GM18861 (cell line): ENCODE data around the gene VMAC.
A peak's percentile ranks its signal among the peaks of the same experiment; 100 is the strongest.

ENCODE experiments used
- ATAC-seq: cut with Tn5 transposase; IDR thresholded peaks from one replicate; pipeline ENCODE4 v1.9.1; 2021; ENCODE audit not compliant: unreplicated experiment

Gene VMAC

DNA sequence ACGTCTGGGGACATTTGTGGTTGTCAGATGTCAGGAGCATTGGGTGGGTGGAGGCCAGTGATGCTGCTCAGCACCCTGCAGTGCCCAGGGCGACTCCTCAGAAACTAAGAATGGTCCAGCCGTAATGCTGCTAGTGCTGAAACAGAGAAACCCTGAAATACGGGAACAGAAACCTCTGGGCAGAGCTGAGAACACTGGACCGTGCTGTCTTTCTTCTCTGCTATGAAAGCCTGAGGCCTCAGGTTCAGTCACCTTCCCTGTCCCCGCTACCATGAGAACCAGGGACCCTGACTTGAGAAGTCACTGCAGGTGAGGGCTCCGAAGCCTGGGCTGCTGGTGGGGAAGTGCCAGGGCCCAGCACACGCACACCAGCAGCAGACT is 22.8 kb downstream of the VMAC start:
- ATAC-seq, result peak; percentile 72

DNA sequence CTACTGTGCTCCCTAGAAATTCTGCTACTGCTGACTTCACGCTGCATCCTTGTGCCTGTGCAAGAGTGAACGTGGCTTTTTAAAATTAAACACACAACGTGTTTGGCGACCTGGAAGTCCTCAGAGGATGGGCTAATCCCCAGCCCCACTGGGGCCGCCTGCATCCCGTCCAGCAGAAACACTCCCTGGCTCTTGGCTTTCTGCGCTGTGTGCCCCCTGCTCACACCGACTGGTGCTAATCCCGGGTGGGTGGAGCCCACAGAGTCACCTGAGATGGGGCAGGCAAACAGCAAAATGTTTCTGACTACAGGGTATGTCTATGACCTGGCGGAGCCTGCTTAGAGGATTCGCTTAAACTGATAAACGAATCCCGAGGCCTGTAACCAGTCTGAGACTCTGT is 24.5 kb downstream of the VMAC start:
- ATAC-seq, result no peak

DNA sequence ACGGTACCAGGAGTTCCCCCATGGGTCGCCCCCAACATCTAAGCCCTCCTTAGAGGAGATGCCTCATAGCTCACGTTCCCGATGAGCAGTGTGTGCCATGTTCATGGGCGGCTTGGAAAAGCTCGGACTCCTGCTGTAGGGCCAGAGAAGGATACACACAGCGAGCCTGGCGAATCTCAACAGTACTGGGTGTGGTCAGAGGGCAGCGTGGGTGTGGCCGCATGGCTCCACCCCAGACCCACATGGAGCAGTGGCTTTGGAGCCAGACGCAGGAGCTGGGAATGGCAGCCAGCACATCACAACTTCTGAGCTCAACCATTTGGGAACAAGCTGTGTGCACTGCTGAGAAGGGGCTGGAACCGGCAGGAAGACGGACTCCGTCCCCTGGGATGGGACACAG is 25.0 kb downstream of the VMAC start:
- ATAC-seq, result no peak

DNA sequence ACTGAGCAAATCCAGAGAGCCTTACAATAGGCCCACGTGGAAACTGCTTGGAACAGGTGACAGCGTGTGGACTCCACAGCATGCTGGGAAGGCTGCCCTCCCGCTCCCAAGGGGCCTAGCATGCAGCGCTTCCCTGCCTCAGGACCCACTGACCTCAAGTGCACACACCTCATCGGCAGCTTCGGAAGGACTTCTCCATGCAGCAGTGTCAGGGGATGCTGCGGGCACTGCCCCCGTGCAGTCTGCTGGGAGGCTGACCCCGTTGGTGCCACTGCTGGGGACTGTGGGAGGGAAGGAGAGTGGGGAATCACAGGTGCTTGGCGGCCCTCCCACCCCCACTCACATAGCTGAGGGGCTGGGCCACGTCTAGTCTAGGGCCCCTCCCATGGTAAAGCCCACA is 26.6 kb downstream of the VMAC start:
- no peak for ATAC-seq

DNA sequence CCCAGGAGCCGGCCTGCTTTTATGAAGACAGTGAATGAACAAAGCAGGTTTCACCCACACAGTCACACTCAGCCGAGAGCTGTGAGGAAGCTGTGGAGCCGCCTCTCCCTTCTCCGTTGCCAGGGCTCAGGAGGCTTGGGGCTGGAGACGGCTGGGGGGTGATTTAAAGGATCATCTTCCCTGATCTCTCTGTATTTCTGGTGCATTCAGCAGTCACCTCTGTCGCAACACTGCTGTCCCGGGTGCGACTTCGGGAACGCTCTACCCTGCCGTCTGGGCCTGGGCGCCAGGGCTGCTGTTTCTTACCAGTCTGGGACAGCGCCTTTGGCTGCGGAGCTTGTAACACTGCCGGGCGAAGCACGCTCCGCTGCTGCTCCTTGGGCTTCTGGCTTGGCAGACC is 27.5 kb downstream of the VMAC start:
- ATAC-seq, result no peak

GRCh38 chr19:5932609-5933262 is 28.1 kb downstream of the VMAC start:
- ATAC-seq, result no peak

DNA sequence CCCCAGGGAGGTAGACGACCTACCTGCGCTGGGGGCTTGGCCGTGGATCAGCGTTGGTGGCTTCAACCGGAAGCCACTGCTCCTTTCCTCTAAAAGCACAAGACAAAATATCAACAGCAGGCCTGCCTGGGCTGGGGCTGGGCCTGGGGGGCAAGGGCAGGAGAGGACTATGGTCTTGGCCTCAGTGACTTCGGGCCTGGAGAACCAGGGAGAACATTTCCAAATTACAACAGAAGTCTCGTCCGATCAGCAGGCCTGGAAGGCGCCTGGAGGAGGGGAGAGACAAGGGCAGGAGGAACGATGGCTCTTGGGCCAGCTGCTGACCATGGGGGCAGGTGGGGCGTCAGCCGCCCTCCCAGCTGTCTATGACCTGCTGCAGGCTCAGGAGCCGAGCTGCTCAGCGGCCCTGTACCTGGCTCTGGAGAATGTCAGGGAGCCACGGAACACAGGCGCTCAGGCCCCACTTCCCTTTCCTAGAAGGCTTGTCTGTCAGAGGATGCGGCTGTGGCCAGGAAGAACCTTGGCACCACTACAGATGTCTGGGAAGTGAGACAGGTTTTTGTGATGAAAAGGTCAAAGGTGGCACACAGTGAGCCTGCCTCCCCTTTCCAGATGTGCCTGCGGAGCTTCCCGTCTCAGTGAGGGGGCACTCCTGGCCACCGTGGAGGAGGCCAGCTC is 28.9 kb downstream of the VMAC start:
- no peak for ATAC-seq

DNA sequence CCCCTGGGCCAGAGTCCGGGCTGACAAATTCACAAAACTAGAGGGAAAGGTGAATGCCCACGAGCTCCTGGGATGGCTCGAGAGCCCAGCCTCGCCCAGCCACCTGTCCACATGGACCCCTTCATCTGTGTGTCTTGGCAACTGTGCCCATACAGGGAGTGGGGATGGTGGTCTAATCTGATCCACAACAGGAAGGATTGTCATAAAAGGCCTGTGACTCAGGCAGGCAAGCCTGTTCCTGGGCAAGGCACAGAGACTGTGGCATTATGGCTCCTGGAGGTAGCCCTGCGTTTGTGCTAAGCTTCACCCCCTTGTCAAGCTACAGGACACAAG is 29.4 kb downstream of the VMAC start:
- no peak for ATAC-seq

- ATAC-seq, result no peak
Observed at GRCh38 chr19:5934774-5935472, 30.3 kb downstream of the VMAC start.

- no peak for ATAC-seq
Observed at GRCh38 chr19:5935473-5936291, 31.0 kb downstream of the VMAC start.

DNA sequence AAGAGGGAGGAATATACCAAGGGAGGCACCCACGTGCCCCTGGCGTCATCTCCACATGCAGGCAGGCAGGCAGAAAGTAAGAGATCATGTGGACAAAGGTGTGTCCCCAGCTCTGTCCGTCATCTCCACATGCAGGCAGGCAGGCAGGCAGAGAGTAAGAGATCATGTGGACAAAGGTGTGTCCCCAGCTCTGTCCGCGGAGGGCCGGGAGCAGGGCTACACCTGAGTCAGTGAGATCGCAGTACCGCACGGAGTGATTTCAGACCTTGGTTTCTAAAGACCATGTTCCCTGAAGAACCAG is 31.6 kb downstream of the VMAC start:
- ATAC-seq, result no peak

GRCh38 chr19:5937550-5937949 is 32.9 kb downstream of the VMAC start:
- no peak for ATAC-seq

GRCh38 chr19:5940260-5941208 is 35.9 kb downstream of the VMAC start:
- no peak for ATAC-seq

- no peak for ATAC-seq
Observed at GRCh38 chr19:5941673-5942072, 37.0 kb downstream of the VMAC start.

DNA sequence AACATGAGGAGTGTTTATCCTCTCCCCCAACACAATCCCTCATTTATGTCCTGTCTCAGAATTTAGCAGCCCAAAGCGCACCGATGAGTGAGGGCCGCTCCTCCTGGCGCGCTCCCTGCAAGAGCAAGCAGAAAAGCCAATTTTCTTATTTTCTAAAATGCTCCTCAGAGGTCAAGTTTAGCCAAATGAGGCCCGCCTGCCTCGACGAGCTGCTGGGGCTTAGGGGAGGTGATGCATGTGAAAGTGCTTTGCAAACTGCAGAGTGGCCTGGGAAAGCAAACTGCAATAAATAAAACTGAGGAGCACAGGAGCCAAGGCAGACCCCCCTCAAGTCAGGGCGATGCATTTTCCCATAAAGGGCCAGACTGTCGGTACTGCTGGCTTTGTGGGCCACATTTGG is 38.4 kb downstream of the VMAC start:
- no peak for ATAC-seq

DNA sequence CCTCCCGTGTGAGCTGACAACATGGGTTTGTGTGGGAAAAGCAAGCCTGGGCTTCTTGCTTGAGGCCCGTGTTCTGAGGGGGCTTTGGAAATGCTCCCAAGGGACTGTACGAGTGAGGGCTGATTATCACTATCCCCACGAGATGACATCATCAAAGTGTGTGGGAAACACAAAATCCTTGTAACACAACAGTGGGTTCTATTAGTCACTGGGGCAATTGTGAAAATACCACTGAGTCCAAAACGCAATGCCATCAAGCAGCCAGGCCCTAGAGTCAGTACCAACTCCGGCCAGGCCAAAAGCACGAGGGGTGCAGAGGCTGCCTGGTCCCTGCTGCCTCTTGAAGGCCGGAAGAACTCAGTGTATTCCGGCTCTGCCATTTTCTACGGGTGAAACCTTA is 39.0 kb downstream of the VMAC start:
- no peak for ATAC-seq

- no peak for ATAC-seq
Observed at GRCh38 chr19:5947435-5947834, 42.8 kb downstream of the VMAC start.

DNA sequence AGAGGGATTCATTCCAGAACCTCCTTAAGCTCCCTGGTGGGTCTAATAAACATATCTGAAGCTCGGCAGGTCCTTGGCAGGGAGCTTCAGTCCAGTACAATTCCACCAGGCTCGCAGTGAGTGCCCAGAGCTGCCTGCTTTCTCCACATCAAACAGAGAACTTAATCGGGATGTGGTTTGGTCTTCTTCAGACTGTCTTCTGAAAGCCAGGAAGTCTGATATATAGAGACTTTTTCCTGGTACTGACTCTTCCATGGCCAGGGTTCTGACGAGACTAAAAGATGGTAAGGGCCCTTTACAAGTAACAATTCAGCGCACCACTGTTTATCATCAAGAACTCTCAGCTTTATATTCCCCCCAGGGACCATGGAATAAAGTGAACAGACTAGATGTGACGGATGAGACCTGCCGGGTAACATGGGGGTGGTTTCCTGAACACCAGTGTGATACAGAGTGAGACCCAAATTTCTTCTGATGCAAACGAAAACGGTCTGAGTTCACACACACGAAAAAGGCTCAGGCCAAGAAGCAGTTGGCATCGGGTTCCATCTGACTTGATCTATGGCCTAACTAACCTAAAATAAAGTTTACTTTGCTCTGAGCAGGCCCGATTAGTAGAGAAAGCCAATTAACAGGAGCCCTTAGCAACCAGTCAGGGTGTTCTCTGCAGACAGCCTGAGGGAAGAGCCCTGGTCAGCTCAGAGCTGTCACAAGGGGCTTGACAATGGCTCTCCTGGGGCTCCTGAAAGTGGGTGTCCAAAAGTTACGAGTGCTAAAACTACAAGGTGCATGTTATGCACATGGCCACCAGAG is 44.3 kb downstream of the VMAC start:
- no peak for ATAC-seq

GRCh38 chr19:5949792-5950305 is 45.2 kb downstream of the VMAC start:
- ATAC-seq, result no peak

DNA sequence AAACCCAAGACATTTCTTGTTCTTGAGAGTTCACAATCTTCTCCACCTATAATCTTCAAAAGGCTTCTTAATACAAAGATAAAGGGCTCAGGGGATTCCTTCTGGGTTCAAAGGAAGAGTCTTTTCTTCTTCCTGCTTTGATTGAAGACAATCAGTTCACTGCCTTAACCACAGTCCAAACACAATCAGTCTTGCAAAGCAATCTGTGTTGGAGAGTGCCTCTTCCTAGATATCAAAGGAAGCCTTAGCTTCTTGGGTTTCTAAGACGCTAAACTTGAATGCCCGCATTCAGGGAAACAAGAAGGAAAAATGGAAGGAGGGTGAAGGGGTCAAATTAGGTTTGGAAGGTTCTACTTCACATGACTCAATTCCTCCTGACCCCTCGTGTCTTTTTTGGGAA is 46.1 kb downstream of the VMAC start:
- no peak for ATAC-seq
